Erythroblast (primary cell): ENCODE results near the gene DIP2C.

Source experiments
- GATA1 ChIP-seq: IDR thresholded peaks from 2 replicates; pipeline ENCODE4 v1.6.1; 2011; ENCODE audit warnings: low read depth, mild to moderate bottlenecking, control low read depth, low read length, moderate library complexity
- POLR2A ChIP-seq: IDR thresholded peaks from 2 replicates; pipeline ENCODE4 v1.6.1; 2011; ENCODE audit warnings: mild to moderate bottlenecking, low read length

DNA sequence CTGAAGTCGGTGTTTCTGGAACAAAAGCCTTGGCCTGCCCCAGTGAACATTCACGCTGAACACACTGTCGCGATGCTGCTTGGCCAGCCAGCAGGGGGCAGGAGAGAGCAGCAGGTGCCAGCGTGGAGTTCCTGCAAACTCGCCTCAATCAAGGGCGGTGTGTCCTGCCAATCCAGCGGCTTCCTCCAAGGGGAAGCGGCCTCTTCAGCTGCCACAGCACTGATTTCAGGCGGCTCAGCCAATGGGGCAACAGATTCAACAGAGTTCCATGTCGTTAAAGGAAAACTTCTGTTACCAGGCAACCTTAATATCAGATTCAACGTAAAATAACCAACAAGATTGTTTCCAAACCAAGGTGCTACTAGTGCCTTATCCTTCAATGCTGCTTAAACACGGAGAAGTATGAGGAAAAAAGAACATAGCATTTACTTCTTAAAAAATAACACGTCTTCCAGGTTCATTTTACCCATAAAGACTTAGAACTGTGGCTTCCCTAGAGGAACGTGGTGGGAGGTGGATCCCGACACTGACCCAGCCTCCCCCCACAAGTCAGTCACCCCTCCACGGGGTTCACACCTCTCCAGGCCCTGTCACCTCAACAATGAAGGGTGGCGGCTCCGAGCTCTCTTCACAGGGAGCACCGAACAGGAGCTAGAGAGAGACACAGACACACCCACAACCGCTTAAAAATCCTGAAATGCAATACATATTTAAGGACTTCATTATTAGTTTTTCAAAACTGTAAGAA, 178.2 kb downstream of the DIP2C start:
- no peak for TF ChIP-seq POLR2A
- no peak for TF ChIP-seq GATA1
